ENCODE measurements around the gene RNU1-1.
"Not testable (repeated sequence)": the region's sequence is repeated elsewhere in the genome, so short reads cannot be mapped to it uniquely, and the experiment has no call there.

Gene RNU1-1

DNA sequence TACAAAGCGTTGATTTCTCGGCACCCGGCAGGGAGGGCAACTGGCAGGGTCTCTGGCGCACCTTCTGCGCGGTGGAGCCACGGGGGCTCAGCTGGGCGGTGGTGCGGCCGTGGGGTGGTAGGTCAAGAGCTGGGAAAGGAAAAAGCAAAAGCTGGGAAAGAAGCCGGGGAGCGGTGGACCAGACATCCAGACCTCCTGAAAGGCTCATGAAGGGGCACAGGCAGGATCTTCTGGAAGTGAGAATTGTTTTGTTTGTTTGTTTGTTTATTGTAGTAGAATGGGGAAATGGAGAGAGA lies 7.2 kb upstream of the RNU1-1 start:
- no peak for DNase-seq

DNA sequence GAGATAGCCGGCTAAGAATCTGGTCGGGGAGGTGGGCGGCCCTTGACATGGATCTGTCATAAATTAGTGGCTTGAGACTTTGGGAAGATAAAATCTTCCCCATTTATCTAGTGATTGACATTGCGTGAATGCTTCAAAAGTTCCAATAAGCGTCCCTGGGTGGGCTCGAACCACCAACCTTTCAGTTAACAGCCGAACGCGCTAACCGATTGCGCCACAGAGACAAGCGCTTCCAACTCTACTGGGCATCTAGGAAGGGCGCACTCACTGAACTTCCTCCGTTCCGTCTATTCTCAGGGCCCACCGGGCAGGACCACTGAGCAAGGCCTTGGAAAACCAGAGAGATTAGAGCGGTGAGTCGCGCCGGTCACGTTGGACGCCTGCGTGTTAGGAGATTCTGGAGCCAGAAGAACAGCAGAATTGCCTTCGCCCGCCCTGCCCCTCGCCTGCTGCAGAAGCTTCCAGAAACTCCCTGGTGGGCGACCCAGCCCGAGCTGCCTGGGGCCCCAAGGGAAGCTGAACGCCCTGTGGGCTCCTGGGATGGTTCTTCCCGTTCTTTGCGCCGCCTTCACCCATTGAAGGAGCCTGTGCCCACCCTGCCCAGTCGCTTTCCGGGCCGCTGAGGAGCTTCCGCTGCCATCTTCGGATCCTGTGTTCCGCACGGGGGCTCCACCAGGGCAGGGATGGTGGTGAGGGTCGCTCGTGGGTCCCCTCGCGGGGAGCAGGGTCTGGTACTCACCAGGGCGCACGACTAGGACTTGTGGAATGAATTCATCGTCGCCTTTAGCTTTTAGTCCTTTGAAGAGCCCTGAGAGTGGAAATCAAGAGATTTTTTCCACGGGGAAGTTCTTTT lies 6.6 kb upstream of the RNU1-1 start:
- not testable (repeated sequence) for DNase-seq

DNA sequence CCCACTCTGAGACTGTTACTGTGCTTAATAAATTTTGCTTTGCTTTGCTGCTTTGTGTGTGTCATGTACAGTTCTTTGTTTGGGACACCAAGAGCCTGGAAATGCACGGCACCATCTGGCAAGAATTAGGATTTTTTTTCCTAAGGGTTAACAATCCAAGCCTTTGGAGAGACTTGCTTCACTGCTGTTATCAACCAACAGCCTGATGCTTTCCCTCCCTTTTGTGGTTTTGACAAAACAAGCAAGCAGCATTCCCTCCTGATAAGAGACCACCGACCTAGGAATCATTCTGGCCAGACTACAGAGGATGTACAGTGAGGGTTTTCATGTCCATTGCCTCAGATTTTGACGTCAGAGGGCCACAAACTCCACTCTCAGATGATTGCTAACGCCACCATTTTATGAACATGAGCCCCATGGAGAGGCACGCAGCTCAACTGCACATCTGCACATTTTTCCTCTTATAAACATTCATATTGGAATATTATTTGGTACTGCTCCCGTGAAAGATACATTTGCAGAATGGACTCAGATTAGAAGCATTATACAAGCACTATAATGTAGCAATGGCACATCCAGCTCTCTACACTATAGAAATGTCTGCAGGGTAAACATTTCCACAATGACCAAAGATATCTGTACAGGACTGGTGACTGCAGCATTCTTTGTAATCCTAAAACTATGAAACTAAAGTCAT lies 5.3 kb upstream of the RNU1-1 start:
- not testable (repeated sequence) for DNase-seq

DNA sequence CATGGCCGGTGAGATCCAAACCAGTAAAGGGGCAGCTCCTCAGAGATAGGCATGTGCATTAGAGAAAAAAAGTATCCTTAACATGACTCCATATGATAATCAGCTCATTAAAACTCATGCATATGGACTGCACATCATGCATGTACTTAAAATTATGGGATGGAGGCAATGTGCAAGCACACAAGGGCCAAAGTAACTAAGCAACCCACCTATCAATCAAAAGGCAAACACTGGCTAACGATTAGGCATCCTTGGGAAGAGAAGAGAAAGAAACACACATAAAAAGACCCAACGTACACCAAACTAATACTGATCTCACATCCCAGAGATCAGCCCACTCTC lies 4.8 kb upstream of the RNU1-1 start:
- not testable (repeated sequence) for DNase-seq

DNA sequence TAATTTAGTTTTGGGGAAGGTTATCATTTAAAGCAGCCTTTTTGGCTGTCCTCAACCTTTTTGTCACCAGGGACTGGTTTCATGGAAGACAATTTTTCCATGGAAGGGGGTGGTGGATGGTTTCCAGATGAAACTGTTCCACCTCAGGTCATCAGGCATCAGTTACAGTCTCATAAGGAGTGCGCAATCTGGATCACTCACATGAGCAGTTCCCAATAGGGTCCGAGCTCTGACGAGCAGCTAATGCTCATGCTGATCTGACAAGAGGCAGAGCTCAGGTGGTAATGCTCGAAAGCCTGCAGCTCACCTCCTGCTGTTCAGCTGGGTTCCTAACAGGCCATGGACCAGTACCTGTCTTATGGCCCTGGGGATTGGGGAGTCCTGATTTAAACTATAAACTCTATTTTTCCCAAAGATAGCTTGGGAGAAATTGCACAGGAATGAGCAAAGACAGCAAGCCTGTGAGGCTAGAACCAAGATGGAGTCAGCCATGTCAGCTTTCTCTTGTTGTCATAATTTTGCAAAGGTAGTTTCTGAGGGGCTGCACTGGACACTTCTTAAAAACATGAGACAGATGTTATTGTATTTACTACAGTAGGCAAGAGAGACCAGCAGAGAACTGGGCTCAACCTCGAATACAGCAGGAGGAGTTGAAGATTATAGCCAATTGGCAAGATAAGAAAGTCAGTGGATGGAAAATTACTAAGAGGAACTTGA lies 2.8 kb upstream of the RNU1-1 start:
- not testable (repeated sequence) for DNase-seq

DNA sequence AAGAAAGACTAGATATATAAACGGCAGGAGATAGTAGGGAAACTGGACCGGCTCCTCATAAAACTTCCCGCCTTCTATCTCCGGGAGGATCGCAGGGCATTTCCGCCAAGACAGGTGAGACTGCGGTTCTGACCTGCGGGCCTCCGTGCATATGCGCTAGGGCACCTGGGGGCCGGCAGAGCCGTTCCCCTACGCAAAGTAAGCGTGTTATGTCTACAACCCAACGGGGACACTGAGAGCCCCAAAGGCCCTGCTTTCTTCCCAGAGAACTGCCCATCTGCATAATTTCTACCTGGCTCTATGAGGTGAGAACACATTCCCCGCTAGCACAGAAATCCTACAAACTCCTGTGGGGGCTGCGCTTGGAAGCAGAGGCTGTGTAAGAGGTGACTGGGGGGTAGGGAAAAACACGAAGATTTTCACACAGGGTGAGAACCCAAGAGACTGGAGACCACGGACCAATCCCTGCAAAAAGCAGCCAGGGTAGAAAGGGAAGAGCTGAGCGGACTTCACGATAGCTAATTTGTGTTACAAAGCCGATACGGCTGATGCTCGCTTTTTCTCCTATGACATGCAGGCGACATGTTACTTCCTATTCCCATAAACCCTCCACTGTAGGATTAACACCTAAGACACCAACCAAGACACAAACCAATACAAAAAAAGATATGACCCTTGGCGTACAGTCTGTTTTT lies 526 bp downstream of the RNU1-1 start:
- DNase-seq: not testable (repeated sequence)

DNA sequence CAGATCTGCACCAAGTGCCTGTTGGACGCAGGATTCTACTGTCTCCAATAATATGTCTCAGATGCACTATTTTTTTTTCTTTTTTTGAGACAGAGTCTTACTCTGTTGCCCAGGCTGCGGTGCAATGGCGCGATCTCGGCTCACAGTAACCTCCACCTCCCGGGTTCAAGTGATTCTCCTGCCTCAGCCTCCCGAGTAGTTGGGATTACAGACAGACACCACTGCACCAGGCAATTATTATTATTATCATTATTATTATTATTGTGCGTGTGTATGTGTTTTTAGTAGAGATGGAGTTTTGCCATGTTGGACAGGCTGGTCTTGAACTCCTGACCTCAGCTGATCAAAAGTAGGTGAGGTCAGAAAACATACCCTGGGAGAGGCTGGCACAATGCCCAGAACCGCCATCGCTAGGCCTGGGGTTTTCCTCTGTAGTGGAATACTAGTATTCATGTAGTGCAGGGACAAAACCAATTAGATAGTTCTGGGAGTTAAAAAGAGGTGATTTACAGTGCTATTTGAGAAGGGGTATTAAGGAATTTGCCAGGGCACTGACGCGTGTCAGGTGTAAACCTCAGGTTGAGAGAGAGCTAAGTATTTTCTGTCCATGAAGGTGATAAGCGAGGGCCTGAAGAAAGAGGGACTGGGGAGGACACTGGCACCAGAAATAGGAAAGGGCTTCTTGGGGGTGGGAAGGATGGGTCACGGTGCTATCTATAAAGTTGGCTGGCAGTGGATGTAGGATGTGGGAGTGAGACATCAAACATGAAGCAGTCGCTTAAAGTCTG lies 1.3 kb downstream of the RNU1-1 start:
- not testable (repeated sequence) for DNase-seq

DNA sequence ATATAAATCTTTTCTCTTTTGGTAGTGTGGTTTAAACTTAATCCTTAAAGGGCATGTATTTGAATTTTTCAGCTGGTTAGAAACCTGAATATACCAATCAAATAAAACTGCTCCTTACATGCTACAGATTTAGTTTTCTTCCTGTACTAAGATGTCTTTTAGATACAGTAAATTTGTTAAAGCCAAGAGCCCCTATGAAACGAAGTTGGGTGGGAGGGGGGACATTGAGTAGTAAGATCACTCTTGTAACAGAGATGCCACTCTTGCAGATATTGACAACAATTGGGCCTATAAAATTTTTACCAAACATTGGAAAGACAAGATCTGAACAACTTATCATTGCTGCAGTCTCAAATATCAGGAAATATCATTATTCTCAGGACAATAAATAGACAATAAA lies 2.2 kb downstream of the RNU1-1 start:
- not testable (repeated sequence) for DNase-seq

DNA sequence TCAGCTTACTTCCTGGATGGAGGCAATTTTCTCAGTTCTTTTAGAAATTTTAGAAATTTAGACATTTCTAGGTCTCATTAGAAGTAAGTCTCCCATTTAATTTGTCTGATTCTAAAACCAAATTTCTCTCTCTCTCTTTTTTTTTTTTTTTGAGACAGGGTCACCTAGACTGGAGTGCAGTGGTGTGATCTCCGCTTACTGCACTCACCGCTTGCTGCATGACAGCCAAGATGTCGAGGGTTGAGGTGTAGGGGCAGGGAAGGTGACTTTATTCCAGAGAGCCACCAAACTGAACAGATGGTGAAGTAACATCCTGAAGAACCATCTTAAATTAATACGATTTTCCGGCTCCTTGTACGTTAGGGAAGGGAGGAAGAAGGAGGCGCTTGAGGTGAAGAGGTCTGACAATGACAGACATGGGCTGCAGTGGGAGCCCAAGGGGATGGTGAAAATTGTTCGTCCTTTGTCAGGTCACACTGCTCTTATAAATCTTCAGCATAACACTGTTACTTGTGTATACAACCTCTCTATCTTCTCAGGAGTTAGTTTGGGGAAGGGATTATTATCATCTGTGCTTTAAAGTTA lies 5.1 kb downstream of the RNU1-1 start:
- DNase-seq: peak; percentile 59

DNA sequence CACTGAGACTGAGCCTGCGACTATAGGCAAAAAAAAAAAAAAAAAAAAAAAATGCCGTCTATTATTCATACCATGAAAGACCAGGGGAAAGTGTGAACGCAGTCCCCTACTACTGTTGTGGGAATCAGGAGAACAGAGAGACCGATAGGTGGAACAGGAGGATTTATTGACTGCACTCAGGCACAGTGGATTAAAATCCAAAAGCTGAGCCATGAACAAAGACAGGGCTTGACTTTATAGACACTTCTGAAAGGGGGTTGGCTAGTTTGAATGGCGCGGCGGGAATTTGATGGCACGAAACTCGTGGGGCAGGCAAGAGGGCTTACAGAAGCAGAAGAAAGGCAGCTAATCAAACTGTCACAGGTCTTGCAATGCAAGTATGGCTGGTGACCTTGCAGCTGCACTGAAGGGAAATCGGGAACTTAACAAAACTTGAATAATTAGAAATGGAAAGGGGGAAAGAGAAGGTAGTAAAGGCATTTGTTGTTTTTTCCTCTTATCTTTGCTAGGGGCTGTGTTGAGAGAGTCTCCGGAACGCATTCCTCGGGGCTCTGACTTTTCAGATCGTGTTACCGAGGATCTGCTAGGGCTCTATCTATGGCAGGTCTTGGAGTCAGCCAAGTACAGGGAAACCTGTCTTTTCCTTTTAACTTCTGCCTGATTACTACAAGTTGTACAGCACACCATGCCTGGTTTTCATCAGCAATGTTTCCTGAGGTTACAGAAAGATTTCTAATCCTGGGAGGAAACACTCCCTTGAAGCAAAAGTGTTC lies 7.5 kb downstream of the RNU1-1 start:
- DNase-seq: not testable (repeated sequence)

DNA sequence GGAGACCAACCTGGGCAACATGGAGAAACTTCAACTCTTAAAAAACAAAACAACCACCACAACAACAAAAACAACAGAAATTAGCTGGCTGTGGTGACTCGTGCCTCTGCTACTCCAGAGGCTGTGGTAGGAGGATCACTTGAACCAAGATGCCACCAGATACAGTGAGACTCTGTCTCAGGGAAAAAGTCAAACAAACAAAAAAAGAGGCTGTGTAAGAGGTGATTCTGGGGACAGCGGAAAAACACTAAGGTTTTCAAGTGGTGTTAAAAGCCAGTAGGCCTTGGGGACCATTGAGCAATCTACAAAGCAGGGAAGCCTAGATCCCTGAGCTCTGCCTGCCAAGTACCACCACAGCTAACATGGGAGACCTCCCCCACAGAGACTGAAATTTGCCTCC lies 8.2 kb downstream of the RNU1-1 start:
- DNase-seq: not testable (repeated sequence)

DNA sequence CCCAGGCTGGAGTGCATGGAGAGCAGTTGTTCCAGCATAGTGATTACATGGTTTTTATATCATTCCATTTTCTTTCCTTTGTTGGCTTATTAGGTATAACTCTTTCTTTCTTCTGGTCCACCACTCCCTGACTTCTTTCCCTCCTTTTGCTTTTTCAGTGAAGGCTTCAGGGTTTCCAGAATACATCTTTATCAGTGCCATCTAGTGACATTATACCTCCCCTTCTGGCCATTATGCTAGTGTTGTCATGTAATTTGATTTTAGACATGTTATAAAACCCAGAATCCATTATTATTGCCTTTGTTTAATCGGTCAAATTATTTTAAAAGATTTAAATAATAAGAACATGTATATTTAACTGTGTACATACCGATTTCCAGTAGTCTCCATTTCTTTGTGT lies 10.6 kb downstream of the RNU1-1 start:
- no peak for DNase-seq

DNA sequence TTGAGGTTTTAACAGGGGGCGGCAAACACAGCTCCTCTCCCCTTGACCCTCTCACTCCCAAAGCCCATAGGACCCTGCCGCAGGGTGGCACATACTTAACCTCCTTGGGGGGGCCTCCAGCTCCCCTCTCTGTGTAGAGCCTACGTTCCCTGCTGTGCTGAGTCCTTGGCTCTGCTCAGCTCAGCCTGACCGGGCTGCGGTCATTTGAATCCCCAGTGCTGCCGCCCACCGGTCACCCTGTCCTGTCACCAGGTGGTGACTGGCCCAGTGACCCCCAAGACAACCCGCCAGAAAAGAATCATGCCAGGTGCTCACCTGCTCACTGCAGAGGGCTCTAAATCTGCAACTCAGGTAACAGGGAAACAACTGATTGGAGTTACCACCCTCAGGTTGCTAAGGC lies 12.6 kb downstream of the RNU1-1 start:
- not testable (repeated sequence) for DNase-seq

DNA sequence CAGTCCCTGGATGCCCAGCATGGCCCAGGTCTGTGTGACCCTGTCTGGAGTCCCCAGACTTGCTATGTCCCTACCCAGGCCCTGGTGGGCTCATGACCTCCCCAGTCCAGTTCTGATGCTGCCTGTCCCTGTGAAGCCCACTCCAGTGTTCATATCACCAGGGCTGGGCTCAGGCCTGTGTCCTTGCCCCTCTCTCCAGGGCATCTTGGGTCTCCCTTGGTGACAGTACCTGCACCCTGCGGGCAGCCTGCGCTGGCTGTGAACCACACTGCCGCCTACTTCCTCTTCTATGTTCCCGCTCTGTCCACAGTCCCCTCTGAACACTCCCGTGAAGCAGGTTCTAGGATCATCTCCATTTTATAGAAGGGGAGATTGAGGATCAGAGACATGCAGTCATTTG lies 13.1 kb downstream of the RNU1-1 start:
- not testable (repeated sequence) for DNase-seq

DNA sequence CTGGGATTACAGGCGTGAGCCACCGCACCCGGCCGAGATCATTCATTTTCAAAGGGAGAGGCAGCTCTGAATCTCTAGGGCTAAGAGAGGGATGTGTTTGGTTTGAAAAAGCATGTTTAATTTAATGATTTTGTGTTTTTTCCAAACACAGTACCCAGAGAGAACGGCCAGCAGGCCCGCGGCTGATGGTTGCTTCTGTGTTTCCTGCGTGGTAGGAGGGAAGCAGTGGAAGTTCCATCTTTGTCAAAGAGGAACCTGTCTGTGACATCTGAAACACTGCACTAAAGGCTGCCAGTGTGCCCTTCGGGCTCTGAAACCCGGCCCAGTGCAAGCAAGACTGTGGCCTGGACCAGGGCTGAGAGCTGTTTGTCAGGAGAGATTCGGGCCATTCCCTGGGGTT lies 13.6 kb downstream of the RNU1-1 start:
- DNase-seq: not testable (repeated sequence)

DNA sequence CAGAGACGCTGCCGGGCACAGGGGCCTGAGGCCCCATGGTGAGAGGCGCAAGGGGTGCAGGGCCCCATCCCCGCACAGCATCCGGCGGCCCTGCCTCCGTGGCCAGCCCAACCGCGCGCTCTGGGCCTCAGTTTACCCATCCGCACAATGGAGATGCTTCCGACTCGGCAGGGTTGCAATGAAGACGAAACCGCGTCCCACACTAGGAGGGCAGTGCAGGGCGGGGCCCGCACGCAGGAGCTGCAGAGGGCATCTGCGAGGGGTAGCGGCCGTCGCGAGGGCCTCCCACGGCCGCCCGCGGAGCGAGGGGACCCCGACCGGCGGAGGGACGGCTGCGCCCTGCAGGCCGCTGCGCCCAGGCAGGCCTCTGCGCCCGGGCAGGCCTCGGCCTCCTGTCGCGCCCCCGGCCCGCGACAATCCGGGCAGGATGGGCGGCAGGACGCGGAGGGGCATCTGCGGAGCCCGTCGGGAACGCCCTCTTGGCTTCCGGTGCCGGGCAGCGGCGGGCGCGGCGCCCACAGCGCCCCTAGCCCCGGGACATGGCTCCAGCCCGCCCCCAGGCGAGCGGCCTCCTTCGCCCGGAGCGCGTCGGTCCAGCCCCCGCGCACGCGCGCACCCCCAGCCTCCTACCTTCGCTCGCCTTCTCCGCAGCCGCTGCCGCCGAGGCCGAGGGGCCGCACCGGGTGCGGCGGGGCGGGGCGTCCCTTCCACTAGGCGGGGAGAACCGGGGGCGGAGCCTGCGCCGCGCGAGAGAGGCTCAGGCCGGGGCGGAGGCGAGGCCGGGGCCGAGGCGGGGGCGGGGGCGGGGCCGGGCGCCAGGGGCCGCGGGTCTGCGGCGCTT lies 15.3 kb downstream of the RNU1-1 start:
- DNase-seq: peak; percentile 93

DNA sequence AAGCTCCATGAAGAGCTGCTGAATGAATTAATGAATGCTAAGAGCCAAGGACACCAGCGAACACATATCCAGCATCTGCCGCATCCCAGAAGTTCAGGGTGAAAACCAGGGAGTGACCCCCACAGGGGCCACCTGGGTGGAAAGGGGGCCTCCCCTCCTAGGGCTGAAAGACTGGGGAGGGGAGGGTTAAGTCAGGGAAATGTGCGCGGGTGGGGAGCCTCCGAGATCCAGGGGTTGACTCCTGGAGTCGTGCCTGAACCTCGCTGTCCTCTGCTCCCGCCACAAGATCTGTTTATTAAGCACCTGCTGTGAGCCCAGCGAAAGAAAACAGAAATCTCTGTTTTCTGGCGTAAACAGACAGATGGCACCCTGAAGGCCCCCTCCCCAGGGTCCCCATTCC lies 16.0 kb downstream of the RNU1-1 start:
- DNase-seq: not testable (repeated sequence)

DNA sequence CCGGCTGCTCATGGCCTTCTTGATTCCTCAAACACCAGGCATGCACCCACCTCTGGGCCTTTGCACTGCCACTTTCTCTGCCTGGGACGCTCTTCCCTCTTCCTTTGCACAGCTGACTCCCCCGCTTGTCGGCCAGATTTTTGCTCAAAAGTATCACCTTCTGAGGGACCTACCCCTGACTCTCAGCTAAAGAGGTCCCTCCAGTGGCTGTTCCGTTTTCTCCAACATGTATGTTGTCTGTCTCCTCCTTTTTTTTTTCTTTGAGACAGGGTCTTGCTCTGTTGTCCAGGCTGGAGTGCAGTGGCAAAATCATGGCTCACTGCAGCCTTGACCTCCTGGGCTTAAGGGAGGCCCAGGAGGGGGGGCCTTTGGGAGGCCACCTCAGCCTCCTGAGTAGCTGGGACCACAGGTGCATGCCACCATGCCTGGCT lies 16.6 kb downstream of the RNU1-1 start:
- DNase-seq: not testable (repeated sequence)

DNA sequence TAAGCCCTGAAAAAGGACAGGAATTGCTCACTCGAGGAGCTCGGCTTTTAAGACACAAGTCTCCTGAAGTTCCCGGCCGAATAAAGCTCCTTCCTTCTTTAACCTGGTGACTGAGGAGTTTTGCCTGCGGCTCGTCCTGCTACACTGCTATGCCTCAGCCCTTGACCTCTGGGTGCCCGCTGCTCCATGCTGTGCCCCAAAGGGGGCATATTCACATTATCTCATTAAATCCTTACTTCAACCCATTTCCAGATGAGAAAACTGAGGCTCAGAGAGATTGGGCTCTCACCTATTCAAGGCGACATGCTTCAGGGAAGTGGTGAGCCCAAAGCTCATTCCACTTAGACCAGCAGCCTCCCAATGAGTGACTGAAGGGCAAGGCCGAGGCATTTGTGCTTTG lies 20.4 kb downstream of the RNU1-1 start:
- not testable (repeated sequence) for DNase-seq

DNA sequence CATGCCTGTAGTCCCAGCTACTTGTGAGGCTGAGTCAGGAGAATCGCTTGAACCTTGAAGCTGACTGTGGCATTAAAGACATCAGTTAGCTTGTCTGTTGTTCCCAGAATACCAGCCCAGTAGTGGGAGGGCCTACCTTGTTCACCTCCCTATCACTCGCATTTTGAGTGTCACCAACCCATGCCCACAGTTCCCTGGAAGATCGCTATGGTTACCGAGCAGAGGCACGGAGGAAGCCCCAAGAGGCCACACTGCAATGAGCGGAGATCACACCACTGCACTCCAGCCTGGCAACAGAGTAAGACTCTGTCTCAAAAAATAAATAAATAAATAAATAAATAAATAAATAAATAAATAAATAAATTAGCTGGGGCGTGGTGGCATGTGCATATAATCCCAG lies 21.1 kb downstream of the RNU1-1 start:
- DNase-seq: not testable (repeated sequence)

Data from CD4-positive, alpha-beta T cell treated with Interleukin-6 for 4 hours (primary cell).